BLaER1 treated with 17β-estradiol and CSF1 and Interleukin-3, amounts not matched to agents 10 nM and 100 nM (cell line): ENCODE data around the gene PMS2.

ENCODE experiments used
- H3K27ac ChIP-seq, 11 experiments: shearing (Covaris generic); formaldehyde crosslinking; 2 replicates each; pipeline ENCODE4 v1.8.1; 2022
- H3K27me3 ChIP-seq, 11 experiments: shearing (Covaris generic); formaldehyde crosslinking; 2 replicates each; pipeline ENCODE4 v1.8.1; 2022
- H3K36me3 ChIP-seq, 11 experiments: shearing (Covaris generic); formaldehyde crosslinking; 2 replicates each; pipeline ENCODE4 v1.8.1; 2022
- H3K4me1 ChIP-seq, 10 experiments: shearing (Covaris generic); formaldehyde crosslinking; 2 replicates each; pipeline ENCODE4 v1.8.1; 2022
- H3K4me2 ChIP-seq, 11 experiments: shearing (Covaris generic); formaldehyde crosslinking; 2 replicates each; pipeline ENCODE4 v1.8.1; 2022
- H3K4me3 ChIP-seq, 10 experiments: shearing (Covaris generic); formaldehyde crosslinking; 2 replicates each; pipeline ENCODE4 v1.8.1; 2022
- H3K9ac ChIP-seq, 11 experiments: shearing (Covaris generic); formaldehyde crosslinking; 2 replicates each; pipeline ENCODE4 v1.8.1; 2022
- H3K9me3 ChIP-seq, 11 experiments: shearing (Covaris generic); formaldehyde crosslinking; replicated peaks in 1 of 11; 2 replicates each; pipeline ENCODE4 v1.8.1; 2022
- H4K20me1 ChIP-seq, 11 experiments: shearing (Covaris generic); formaldehyde crosslinking; 2 replicates each; pipeline ENCODE4 v1.8.1; 2022
- Cebpa-rat ChIP-seq, 11 experiments: shearing (Covaris generic); IDR thresholded peaks; 2 replicates each; pipeline ENCODE4 v1.8.1; 2022

The PMS2 gene

DNA sequence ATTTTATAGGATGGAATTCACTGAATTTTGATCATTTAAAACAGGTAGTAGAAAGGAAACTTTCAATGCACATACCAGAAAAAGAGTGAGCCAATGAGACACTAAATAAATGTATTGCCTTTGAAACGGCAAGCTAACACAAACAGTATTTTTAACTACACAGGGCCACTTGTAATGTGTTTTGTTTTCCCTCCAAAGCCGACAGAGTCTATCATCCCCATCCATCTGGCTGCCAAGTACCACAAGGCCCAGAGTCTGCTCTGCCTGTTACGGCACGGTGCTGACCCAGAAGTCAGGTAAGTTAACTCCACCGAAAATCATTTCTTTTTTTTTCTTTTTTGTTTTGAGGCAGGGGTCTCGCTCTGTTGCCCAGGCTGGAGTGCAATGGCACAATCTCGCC, 23.8 kb upstream of the PMS2 start:
- H3K27me3 ChIP-seq, result no peaks in the 10 kb centered on the region
- no peak overlapping the region for H3K27ac ChIP-seq
- peaks cover 94 to 100% (median 100%) of the 10 kb centered on the region in 11 experiments for H3K36me3 ChIP-seq
- no peak overlapping the region for H3K4me2 ChIP-seq
- 0 out of 22 replicates have a peak overlapping the region, but pooled peaks of 1 of the 11 experiments have one; percentile 10 for H3K9ac ChIP-seq
- no peak overlapping the region for H3K4me3 ChIP-seq
- TF ChIP-seq Cebpa-rat (IDR thresholded peaks at IDR 0.05), result no peak
- H3K4me1 ChIP-seq, result peaks cover under 1 to 10% (median 4%) of the 10 kb centered on the region in 10 experiments; a peak in 17 of 20 replicates
- no peaks in the 10 kb centered on the region for H3K9me3 ChIP-seq
- peaks cover 0 to 44% (median 0%) of the 10 kb centered on the region in 11 experiments; a peak in 9 of 22 replicates for H4K20me1 ChIP-seq

DNA sequence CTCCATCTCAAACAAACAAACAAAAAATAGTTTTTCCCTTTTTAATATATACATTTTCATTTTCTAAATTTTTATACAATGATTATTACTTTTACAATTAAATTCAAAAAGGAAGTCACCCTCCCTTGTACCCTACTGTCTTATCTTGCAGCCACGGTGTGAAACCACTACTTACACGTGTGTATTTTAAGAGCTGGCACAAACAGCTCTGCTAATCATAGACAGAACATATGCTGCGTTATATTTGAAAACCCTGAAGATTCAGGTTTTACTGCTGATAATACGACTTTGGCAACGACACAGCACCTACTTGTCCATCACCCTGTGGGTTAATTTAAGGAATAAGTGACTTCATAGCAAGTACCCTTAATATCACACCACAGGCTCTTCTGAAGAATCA, 23.3 kb upstream of the PMS2 start:
- H3K4me2 ChIP-seq, result no peak overlapping the region
- no peak for TF ChIP-seq Cebpa-rat (IDR thresholded peaks at IDR 0.05)
- no peak overlapping the region for H3K9ac ChIP-seq
- no peak overlapping the region for H3K4me3 ChIP-seq
- peaks cover 5 to 14% (median 9%) of the 10 kb centered on the region in 10 experiments for H3K4me1 ChIP-seq
- H3K27ac ChIP-seq, result no peak overlapping the region
- H3K27me3 ChIP-seq, result no peaks in the 10 kb centered on the region
- peaks cover 0 to 44% (median 0%) of the 10 kb centered on the region in 11 experiments; a peak in 9 of 22 replicates for H4K20me1 ChIP-seq
- H3K36me3 ChIP-seq, result peaks cover 92 to 100% (median 98%) of the 10 kb centered on the region in 11 experiments
- no peaks in the 10 kb centered on the region for H3K9me3 ChIP-seq

DNA sequence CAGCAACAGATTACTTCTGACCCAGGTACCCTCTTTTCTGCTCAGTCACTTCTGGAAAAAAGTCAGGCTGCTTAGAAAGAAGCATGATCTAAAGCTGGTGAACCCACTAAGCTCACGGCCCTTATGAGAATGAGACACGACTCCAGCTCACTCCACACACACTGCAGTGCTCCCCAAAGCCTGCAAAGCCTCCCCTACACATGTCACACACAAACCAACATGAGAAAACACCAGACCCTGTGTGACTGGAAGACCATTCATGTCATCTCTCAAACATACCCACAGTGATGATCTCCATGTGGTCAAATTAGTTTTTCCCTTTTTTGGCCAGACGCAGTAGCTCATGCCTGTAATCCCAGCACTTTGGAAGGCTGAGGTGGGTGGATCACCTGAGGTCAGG, 22.7 kb upstream of the PMS2 start:
- no peak overlapping the region; a peak in 1 of 22 replicates for H3K27ac ChIP-seq
- H3K4me2 ChIP-seq, result no peak overlapping the region
- H3K36me3 ChIP-seq, result peaks cover 86 to 100% (median 92%) of the 10 kb centered on the region in 11 experiments
- H3K9me3 ChIP-seq, result no peaks in the 10 kb centered on the region
- TF ChIP-seq Cebpa-rat (IDR thresholded peaks at IDR 0.05), result no peak
- H3K4me1 ChIP-seq, result peaks cover 11 to 20% (median 15%) of the 10 kb centered on the region in 10 experiments
- no peak overlapping the region; a peak in 1 of 22 replicates for H3K9ac ChIP-seq
- no peak overlapping the region for H3K4me3 ChIP-seq
- H4K20me1 ChIP-seq, result peaks cover 0 to 44% (median 0%) of the 10 kb centered on the region in 11 experiments; a peak in 9 of 22 replicates
- no peaks in the 10 kb centered on the region for H3K27me3 ChIP-seq

DNA sequence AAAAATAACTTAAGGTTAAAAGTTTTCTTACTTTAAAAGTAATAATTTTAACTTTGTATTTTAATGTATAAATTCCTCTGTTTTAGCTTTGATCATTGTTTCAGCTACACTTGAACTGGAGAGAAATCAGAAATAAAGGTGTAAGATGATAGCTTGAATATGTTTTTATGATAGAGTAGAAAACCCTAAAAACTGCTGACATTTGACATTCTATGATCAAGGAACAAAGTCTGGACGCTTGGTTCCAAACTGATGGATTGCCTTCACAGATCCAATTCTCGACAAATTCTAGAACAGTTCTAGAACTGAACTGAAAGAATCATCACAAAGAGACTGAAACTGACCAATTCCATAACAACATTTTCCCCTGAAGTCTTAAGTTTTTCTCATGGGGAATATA, 22.1 kb upstream of the PMS2 start, which contains the start of gene ANKRD61:
ANKRD61 (plus strand) TSS at position 389 of the 400 bp plus-strand sequence; CDS start at position 389, 0 bp downstream.
- Histone ChIP-seq H3K4me2 (no peak within 1 kb of the TSS), H3K4me1 (peaks cover 16 to 26% (median 20%) of the 10 kb centered on the region in 10 experiments), H3K27me3 (no peaks in the 10 kb centered on the region), H4K20me1 (peaks cover 0 to 48% (median 0%) of the 10 kb centered on the region in 11 experiments; a peak in 9 of 22 replicates), H3K9me3 (no peaks in the 10 kb centered on the region), H3K27ac (no peak within 1 kb of the TSS; a peak in 1 of 22 replicates), H3K9ac (no peak within 1 kb of the TSS; a peak in 1 of 22 replicates), H3K4me3 (no peak within 1 kb of the TSS), H3K36me3 (peaks cover 81 to 100% (median 89%) of the 10 kb centered on the region in 11 experiments)
- TF ChIP-seq Cebpa-rat (IDR thresholded peaks at IDR 0.05), result no peak

- Histone ChIP-seq H3K4me1 (peaks cover 22 to 49% (median 31%) of the 10 kb centered on the region in 10 experiments), H3K27me3 (no peaks in the 10 kb centered on the region), H3K9ac (no peak overlapping the region), H3K9me3 (no peaks in the 10 kb centered on the region), H3K4me2 (peak overlapping the region in 2 of 11 experiments; percentile 93 to 99; a peak in 3 of 22 replicates), H3K27ac (no peak overlapping the region), H4K20me1 (peaks cover 0 to 64% (median 3%) of the 10 kb centered on the region in 11 experiments; a peak in 10 of 22 replicates), H3K36me3 (peaks cover 71 to 100% (median 89%) of the 10 kb centered on the region in 11 experiments), H3K4me3 (no peak overlapping the region)
- no peak for TF ChIP-seq Cebpa-rat (IDR thresholded peaks at IDR 0.05)
These were observed 19.7 kb upstream of the PMS2 start for GRCh38 chr7:6028563-6028962.

GRCh38 chr7:6027806-6028365, 19.0 kb upstream of the PMS2 start:
- Histone ChIP-seq H3K9me3 (no peaks in the 10 kb centered on the region), H3K4me2 (peak overlapping the region in 10 of 11 experiments; percentile 75 to 99 (median 92); a peak in 17 of 22 replicates), H3K36me3 (peaks cover 72 to 100% (median 89%) of the 10 kb centered on the region in 11 experiments), H3K4me3 (no peak overlapping the region), H3K4me1 (peaks cover 22 to 53% (median 31%) of the 10 kb centered on the region in 10 experiments), H3K27me3 (no peaks in the 10 kb centered on the region), H3K27ac (peak overlapping the region; percentile 15 to 92 (median 83); a peak in 17 of 22 replicates), H4K20me1 (peaks cover 0 to 68% (median 9%) of the 10 kb centered on the region in 11 experiments; a peak in 15 of 22 replicates), H3K9ac (peak overlapping the region in 6 of 11 experiments; percentile 59 to 81 (median 76); a peak in 9 of 22 replicates)
- no peak for TF ChIP-seq Cebpa-rat (IDR thresholded peaks at IDR 0.05)

- H3K27ac ChIP-seq, result peak overlapping the region; percentile 28 to 92 (median 83); a peak in 21 of 22 replicates
- H3K9me3 ChIP-seq, result no peaks in the 10 kb centered on the region
- peaks cover 7 to 73% (median 16%) of the 10 kb centered on the region in 11 experiments; a peak in 17 of 22 replicates for H4K20me1 ChIP-seq
- H3K4me1 ChIP-seq, result peaks cover 22 to 53% (median 31%) of the 10 kb centered on the region in 10 experiments
- no peak for TF ChIP-seq Cebpa-rat (IDR thresholded peaks at IDR 0.05)
- peak overlapping the region; percentile 17 to 86 (median 72); a peak in 21 of 22 replicates for H3K9ac ChIP-seq
- H3K4me2 ChIP-seq, result peak overlapping the region; percentile 75 to 99 (median 91)
- no peaks in the 10 kb centered on the region for H3K27me3 ChIP-seq
- peaks cover 72 to 100% (median 89%) of the 10 kb centered on the region in 11 experiments for H3K36me3 ChIP-seq
- H3K4me3 ChIP-seq, result peak overlapping the region in 7 of 10 experiments; percentile 48 to 72 (median 63); a peak in 15 of 20 replicates
These were observed 18.0 kb upstream of the PMS2 start for GRCh38 chr7:6026820-6027311.

DNA sequence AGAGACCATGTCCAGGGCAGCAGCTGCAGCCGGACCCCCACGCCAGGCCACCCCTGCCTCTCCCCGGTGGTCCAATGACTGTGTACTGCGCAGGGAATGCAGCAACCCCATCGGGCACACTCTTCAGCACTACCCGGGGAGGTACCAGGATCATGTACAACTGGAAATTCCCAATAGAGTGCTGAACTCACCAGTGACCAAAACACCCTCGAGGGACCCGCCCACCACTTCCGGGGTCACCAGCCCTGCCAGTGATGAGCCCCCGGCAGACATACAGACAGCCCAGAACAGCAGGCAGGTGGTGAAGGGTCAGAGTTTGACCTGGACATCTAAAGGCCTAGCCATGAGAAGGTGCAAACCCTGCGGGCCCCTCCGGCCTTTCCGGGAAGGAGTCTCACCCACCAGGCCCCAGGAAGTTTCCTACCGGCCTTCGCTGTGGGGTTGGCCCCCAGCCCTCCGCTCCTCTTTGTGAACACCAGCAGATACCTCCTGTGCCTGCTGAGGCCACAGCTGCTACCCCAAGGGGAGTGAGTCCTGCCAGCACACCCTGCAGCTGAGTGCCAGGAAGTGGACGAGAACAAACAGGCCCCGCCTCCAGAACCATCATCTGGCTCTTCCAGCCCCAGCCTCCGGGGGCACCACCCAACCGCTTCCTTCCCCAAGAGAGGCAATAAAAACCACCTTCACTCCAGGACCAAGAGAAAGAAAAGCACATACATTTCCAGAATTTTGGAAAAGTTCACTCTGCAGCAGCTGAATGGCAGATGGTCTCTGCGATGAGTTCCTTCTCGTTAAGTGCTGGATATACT, 17.4 kb upstream of the PMS2 start:
- peaks cover 72 to 100% (median 89%) of the 10 kb centered on the region in 11 experiments for H3K36me3 ChIP-seq
- H4K20me1 ChIP-seq, result peaks cover 8 to 74% (median 23%) of the 10 kb centered on the region in 11 experiments; a peak in 17 of 22 replicates
- H3K4me1 ChIP-seq, result peaks cover 22 to 53% (median 31%) of the 10 kb centered on the region in 10 experiments
- H3K4me3 ChIP-seq, result peak overlapping the region in 9 of 10 experiments; percentile 16 to 72 (median 60); a peak in 16 of 20 replicates
- H3K9ac ChIP-seq, result peak overlapping the region; percentile 17 to 86 (median 72)
- H3K27ac ChIP-seq, result peak overlapping the region; percentile 28 to 92 (median 83)
- TF ChIP-seq Cebpa-rat (IDR thresholded peaks at IDR 0.05), result no peak
- no peaks in the 10 kb centered on the region for H3K27me3 ChIP-seq
- peak overlapping the region; percentile 75 to 99 (median 91) for H3K4me2 ChIP-seq
- H3K9me3 ChIP-seq, result no peaks in the 10 kb centered on the region
